ENCODE measurements around the gene INTS11. TPM values are rescaled to one million over a fixed set of nuclear protein-coding genes. Genes with fewer than 3 reads are reported as not detected.

INTS11 gene
- total and polyA plus RNA-seq, 12 donors = 53.0 to 601 (median 88.8) TPM

DNA sequence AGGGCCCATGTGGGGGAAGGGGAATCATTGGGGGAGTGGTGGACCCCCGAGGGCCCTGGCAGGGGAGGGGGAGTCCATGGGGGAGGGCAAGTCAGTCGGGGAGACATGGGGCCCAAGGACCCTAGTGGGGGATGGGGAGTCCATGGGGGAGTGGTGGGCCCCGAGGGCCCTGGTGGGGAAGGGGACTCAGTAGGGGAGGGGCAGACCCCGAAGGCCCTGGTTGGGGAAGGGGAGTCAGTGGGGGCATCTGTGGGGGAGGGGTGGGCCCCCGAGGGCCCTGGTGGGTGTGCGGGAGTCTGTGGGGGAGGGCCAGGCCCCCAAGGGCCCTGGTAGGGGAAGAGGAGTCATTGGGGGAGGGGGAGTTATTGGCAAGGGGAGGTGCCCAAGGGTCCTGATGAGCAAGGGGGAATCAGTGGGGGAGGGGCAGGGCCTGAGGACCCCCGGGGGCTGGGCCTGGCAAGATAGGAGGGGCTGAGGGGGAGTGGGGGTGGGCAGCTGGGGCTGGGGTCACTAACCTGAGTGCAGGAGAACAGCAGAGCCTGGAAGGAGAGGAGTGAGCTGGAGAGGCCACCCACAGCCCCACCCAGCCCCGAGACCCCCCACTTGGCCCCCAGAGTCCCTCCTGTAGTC is 31.8 kb upstream of the INTS11 start:
- H3K36me3 ChIP-seq (replicated peaks in 1 of 2) = no peaks in the 10 kb centered on the region
- peaks cover 4 to 5% of the 10 kb centered on the region in 2 donors for H3K4me1 ChIP-seq (replicated peaks in 1 of 2)
- no peak for TF ChIP-seq POLR2A (IDR thresholded peaks at IDR 0.05)
- no peak for TF ChIP-seq CTCF (IDR thresholded peaks at IDR 0.05)
- WGBS, 4 donors = 26 to 33% (median 32%) methylated on average over 1 to 8 of the region's 8 CpGs; no CpG with 5 or more reads in 1 of the 4 donors
- peaks cover 20% of the 10 kb centered on the region for H3K27me3 ChIP-seq
- intact Hi-C loops (cut with DNase I) = no loop called here
- H3K27ac ChIP-seq = peak overlapping the region in 1 of 5 donors; percentile 87
- H3K4me3 ChIP-seq = peak overlapping the region in 1 of 4 donors; percentile 51
- no peaks in the 10 kb centered on the region for H3K9me3 ChIP-seq (replicated peaks in 1 of 3)
- DNase-seq = peak in 3 of 7 donors; percentile 1 to 12 (median 7)

- Histone ChIP-seq H3K27me3 (peaks cover 20% of the 10 kb centered on the region), H3K36me3 (replicated peaks in 1 of 2) (no peaks in the 10 kb centered on the region), H3K4me1 (replicated peaks in 1 of 2) (peaks cover 4 to 5% of the 10 kb centered on the region in 2 donors), H3K27ac (peak overlapping the region in 1 of 5 donors; percentile 87), H3K4me3 (peak overlapping the region in 1 of 4 donors; percentile 41), H3K9me3 (replicated peaks in 1 of 3) (no peaks in the 10 kb centered on the region)
- TF ChIP-seq POLR2A (IDR thresholded peaks at IDR 0.05) (no peak), CTCF (IDR thresholded peaks at IDR 0.05) (no peak)
- 1 to 16% (median 4%) methylated on average over 11 to 52 of the region's 52 CpGs; no CpG with 5 or more reads in 1 of the 4 donors for WGBS, 4 donors
- intact Hi-C loops (cut with DNase I) = no loop called here
- peak in 3 of 7 donors; percentile 21 to 59 (median 24) for DNase-seq
Observed at GRCh38 chr1:1355416-1355815, 31.0 kb upstream of the INTS11 start.

- intact Hi-C loops (cut with DNase I) = no loop called here
- Histone ChIP-seq H3K4me3 (peak overlapping the region in 1 of 4 donors; percentile 41), H3K4me1 (replicated peaks in 1 of 2) (peaks cover 4 to 5% of the 10 kb centered on the region in 2 donors), H3K36me3 (replicated peaks in 1 of 2) (no peaks in the 10 kb centered on the region), H3K9me3 (replicated peaks in 1 of 3) (no peaks in the 10 kb centered on the region), H3K27ac (peak overlapping the region in 1 of 5 donors; percentile 87), H3K27me3 (peaks cover 20% of the 10 kb centered on the region)
- TF ChIP-seq POLR2A (IDR thresholded peaks at IDR 0.05) (no peak), CTCF (IDR thresholded peaks at IDR 0.05) (no peak)
- peak in 2 of 7 donors; percentile 1 to 12 for DNase-seq
- WGBS, 4 donors = 29 to 39% (median 31%) methylated on average over 70 to 116 of the region's 116 CpGs; no CpG with 5 or more reads in 1 of the 4 donors
Observed at GRCh38 chr1:1354271-1355247, 30.1 kb upstream of the INTS11 start.
